Measurements from ENCODE around the gene TRIM38. TPM values are rescaled to one million over a fixed set of nuclear protein-coding genes. Genes with fewer than 3 reads are reported as not detected.
A peak's percentile ranks its signal among the peaks of the same experiment; 100 is the strongest.

TRIM38 gene
- total and polyA plus RNA-seq, 2 of the 13 experiments (the other 11 are each of a cell fraction or from before 2014, with no cell fraction given): 2.5 to 3.1 TPM

- TF ChIP-seq BATF2 (CRISPR knock-in tag; IDR thresholded peaks at IDR 0.05) (no peak), KAT7 (CRISPR knock-in tag; IDR thresholded peaks at IDR 0.05; ENCODE audit: borderline replicate concordance) (no peak), SP140L (CRISPR knock-in tag; IDR thresholded peaks at IDR 0.05; ENCODE audit: borderline replicate concordance) (no peak), JUND (CRISPR knock-in tag; IDR thresholded peaks at IDR 0.05) (no peak), ZMYM4 (CRISPR knock-in tag; IDR thresholded peaks at IDR 0.05) (peak; percentile 67), PHF20 (CRISPR knock-in tag; IDR thresholded peaks at IDR 0.05) (no peak), PHF8 (CRISPR knock-in tag; IDR thresholded peaks at IDR 0.05) (0 out of 2 replicates have a peak, but pooled peaks have one; percentile 32), NFYB (CRISPR knock-in tag; IDR thresholded peaks at IDR 0.05) (no peak), THAP7 (CRISPR knock-in tag; IDR thresholded peaks at IDR 0.05) (no peak), ZNF616 (CRISPR knock-in tag; IDR thresholded peaks at IDR 0.05; ENCODE audit: low read depth) (no peak), ONECUT2 (CRISPR knock-in tag; IDR thresholded peaks at IDR 0.05) (no peak), ZMAT3 (CRISPR knock-in tag; conservative IDR thresholded peaks at IDR 0.05) (no peak), GMEB2 (CRISPR knock-in tag; IDR thresholded peaks at IDR 0.05; ENCODE audit: low read depth) (no peak), ADNP (CRISPR knock-in tag; IDR thresholded peaks at IDR 0.05) (no peak), ZNF782 (CRISPR knock-in tag; IDR thresholded peaks at IDR 0.05; ENCODE audit: borderline replicate concordance) (no peak), PRDM10 (CRISPR knock-in tag; IDR thresholded peaks at IDR 0.05; ENCODE audit: low read depth) (no peak), MAFF (IDR thresholded peaks at IDR 0.05; ENCODE audit: low read depth, low read length) (no peak), ETV5 (CRISPR knock-in tag; IDR thresholded peaks at IDR 0.05; ENCODE audit: borderline replicate concordance) (no peak), REPIN1 (CRISPR knock-in tag; IDR thresholded peaks at IDR 0.05; ENCODE audit: borderline replicate concordance, low read depth) (peak; percentile 74), ZNF879 (CRISPR knock-in tag; IDR thresholded peaks at IDR 0.05) (no peak), ZNF260 (CRISPR knock-in tag; IDR thresholded peaks at IDR 0.05; ENCODE audit: borderline replicate concordance, low read depth) (no peak), MZF1 (CRISPR knock-in tag; IDR thresholded peaks at IDR 0.05; ENCODE audit: borderline replicate concordance) (no peak), ZKSCAN1 (IDR thresholded peaks at IDR 0.05; ENCODE audit: low read length) (no peak)
Measured at GRCh38 chr6:25930532-25931410, 31.8 kb upstream of the TRIM38 start, which contains the start of gene SLC17A2 (continued).
